Thyroid gland (tissue), 4 donors: Measurements from ENCODE around the gene AGBL3. TPM values are rescaled to one million over a fixed set of nuclear protein-coding genes. Genes with fewer than 3 reads are reported as not detected.

Source experiments
- DNase-seq, 2 donors: peaks; one replicate each; pipeline ENCODE4 v3.0.0-alpha.2; 2019
- H3K27ac ChIP-seq, 3 donors: fragments of 200-600 bp; sonication (generic); 1 replicate in 2 of 3; 2 replicates in 1 of 3; pipeline ENCODE4 v1.5.1; 2016 to 2019; ENCODE audit warnings: mild to moderate bottlenecking in 1 of 3, moderate library complexity in 1 of 3
- H3K27me3 ChIP-seq: fragments of 200-600 bp; sonication (generic); one replicate; pipeline ENCODE4 v1.5.1; 2019
- H3K36me3 ChIP-seq, 2 donors: fragments of 200-600 bp; sonication (generic); one replicate each; pipeline ENCODE4 v1.5.1; 2016 to 2019
- H3K4me1 ChIP-seq, 2 donors: fragments of 200-600 bp; sonication (generic); one replicate each; pipeline ENCODE4 v1.5.1; 2017 to 2019
- H3K4me3 ChIP-seq, 3 donors: fragments of 200-600 bp; sonication (generic); replicated peaks in 1 of 3; 1 replicate in 2 of 3; 2 replicates in 1 of 3; pipeline ENCODE4 v1.5.1; 2016; ENCODE audit warnings: mild to moderate bottlenecking in 1 of 3
- H3K9me3 ChIP-seq: fragments of 200-600 bp; sonication (generic); one replicate; pipeline ENCODE4 v1.5.1; 2017
- POLR2A ChIP-seq, 2 donors: fragments of 450-650 bp; IDR thresholded peaks; one replicate each; pipeline ENCODE4 v1.6.1; 2017; ENCODE audit warnings: antibody characterized with exemption in 2 of 2, mild to moderate bottlenecking in 2 of 2, moderate library complexity in 1 of 2
- WGBS, 2 donors: methylation state at CpG; one replicate each; pipeline ENCODE4 v1.1.5; 2017; 5-methylcytosine and 5-hydroxymethylcytosine counted together
- intact Hi-C: fragments of 100-400 bp; cut with DNase I; formaldehyde crosslinking; loops from one replicate; pipeline ENCODE4 v1.15.1; 2023
- total RNA-seq, 4 donors: library from RNA; depleted of rRNA; stranded (reverse); fragments of >200 nt; gene quantifications; one replicate each; pipeline ENCODE4 v1.2.3, GENCODE V29; 2016
- TF ChIP-seq, protein P1 (sequence below), 6 experiments: fragments of 200-600 bp in 3 of 6; fragments of 450-650 bp in 3 of 6; sonication (generic) in 3 of 6; IDR thresholded peaks; one replicate each; pipeline ENCODE4 v1.5.1; 2016 to 2019; ENCODE audit warnings: antibody characterized with exemption in 6 of 6, mild to moderate bottlenecking in 2 of 6, inconsistent platforms in 1 of 6, moderate library complexity in 1 of 6

AGBL3 gene
- total RNA-seq, 4 donors from 2014 or later: 3.6 to 5.0 (median 4.1) TPM

DNA sequence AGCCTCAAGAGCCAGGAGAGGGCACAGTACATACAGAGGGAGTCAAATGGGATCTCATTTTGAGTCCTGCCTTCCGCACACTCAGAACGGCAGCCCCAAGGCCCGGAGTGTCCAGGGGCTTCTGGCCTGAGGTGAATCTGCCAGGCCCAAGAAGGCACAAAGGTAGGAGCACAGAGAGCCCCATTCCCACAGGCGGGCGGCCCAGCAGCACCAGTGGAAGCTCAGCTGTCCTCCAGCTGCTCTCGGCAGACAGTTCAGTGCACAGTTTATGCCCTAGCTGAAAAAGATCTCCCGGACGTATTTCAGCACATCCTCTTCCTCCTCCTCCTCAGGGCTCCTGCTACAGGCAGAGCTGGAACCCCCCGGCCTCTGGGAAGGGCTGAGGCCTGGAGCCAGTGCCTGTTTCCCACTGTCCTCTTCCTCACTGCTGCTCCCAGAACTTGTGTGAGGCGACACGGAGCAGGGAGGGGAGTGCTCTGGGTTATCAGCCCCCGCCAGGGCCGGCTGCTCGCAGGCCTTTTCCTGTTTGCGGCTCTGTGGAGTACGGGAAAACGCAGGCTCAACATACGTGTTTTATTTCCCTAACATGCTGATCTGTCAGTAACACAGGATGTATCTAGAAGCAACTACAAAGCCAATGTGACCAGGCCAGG, 180.2 kb downstream of the AGBL3 start:
- H3K4me3 ChIP-seq: no peak overlapping the region
- H3K36me3 ChIP-seq: peaks cover 20 to 27% of the 10 kb centered on the region in 2 donors
- 79 to 88% methylated on average over 13 to 18 of the region's 18 CpGs for WGBS, 2 donors
- H3K9me3 ChIP-seq: no peaks in the 10 kb centered on the region
- peaks cover 20 to 43% of the 10 kb centered on the region in 2 donors for H3K4me1 ChIP-seq
- DNase-seq: peak in 1 of 2 donors; percentile 32
- peak overlapping the region in 2 of 3 donors; percentile 47 to 95 for H3K27ac ChIP-seq
- H3K27me3 ChIP-seq: no peaks in the 10 kb centered on the region
- TF ChIP-seq, protein P1, sequence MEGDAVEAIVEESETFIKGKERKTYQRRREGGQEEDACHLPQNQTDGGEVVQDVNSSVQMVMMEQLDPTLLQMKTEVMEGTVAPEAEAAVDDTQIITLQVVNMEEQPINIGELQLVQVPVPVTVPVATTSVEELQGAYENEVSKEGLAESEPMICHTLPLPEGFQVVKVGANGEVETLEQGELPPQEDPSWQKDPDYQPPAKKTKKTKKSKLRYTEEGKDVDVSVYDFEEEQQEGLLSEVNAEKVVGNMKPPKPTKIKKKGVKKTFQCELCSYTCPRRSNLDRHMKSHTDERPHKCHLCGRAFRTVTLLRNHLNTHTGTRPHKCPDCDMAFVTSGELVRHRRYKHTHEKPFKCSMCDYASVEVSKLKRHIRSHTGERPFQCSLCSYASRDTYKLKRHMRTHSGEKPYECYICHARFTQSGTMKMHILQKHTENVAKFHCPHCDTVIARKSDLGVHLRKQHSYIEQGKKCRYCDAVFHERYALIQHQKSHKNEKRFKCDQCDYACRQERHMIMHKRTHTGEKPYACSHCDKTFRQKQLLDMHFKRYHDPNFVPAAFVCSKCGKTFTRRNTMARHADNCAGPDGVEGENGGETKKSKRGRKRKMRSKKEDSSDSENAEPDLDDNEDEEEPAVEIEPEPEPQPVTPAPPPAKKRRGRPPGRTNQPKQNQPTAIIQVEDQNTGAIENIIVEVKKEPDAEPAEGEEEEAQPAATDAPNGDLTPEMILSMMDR (IDR thresholded peaks at IDR 0.05): no peak
- no peak for TF ChIP-seq POLR2A (IDR thresholded peaks at IDR 0.05)
- intact Hi-C loops: loop anchor here (10.0 kb wide), 1 partner anchor 512 kb away; no protein-coding TSS in a partner anchor

DNA sequence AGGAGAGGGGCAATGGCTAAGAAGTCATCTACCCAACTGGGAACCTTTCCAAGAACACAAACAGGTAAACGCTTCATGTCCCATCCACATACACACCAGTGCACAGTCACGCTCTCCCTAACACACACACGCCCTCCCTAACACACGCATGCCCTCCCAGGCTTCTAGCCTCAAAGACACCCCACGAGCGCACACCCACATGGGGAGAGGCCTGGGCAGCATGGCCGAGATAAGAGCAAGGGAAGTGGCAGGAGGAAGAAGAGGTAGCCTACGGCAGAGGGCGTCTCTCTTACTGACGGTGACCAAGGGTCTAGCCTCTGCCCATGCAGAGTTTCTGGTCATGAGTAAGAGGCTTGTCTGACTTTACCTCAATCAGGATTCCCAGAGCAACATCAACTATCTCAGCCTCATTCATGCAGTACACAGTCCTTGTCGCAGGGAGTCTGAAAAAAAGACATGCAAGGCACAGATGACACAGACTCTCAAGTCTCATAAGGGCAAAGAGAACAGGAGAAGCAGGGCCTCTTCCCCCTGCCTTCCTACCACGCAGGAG, 181.1 kb downstream of the AGBL3 start:
- intact Hi-C loops: loop anchor here (10.0 kb wide), 1 partner anchor 513 kb away; no protein-coding TSS in a partner anchor
- H3K36me3 ChIP-seq: peaks cover 20 to 27% of the 10 kb centered on the region in 2 donors
- H3K4me1 ChIP-seq: peaks cover 20 to 44% of the 10 kb centered on the region in 2 donors
- 88 to 92% methylated on average over 12 of the region's 12 CpGs for WGBS, 2 donors
- no peak for DNase-seq
- TF ChIP-seq, protein P1 (IDR thresholded peaks at IDR 0.05): no peak
- TF ChIP-seq POLR2A (IDR thresholded peaks at IDR 0.05): no peak
- H3K4me3 ChIP-seq: no peak overlapping the region
- H3K27me3 ChIP-seq: no peaks in the 10 kb centered on the region
- peak overlapping the region in 2 of 3 donors; percentile 39 to 95 for H3K27ac ChIP-seq
- H3K9me3 ChIP-seq: no peaks in the 10 kb centered on the region

DNA sequence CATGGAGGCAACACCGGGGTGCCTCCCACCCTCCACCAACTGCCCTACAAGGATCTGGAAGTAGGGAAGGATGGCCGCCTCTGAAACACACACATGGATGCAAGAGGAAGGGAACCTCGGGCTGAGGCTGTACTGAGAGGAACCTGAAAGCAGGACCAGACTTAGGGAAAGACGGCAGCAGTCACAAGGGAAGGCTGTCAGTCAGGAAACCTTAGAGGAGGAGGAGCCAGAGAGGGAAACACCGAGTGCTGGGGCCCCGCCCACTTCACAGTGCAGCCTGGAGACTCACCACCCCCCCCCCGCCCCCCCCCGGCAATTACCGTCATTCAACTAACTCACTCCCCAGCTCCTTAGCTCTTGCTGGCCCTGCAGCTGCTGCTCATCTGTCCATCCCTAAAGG, 181.7 kb downstream of the AGBL3 start:
- no peak for DNase-seq
- H3K4me3 ChIP-seq: no peak overlapping the region
- peaks cover 20 to 27% of the 10 kb centered on the region in 2 donors for H3K36me3 ChIP-seq
- no peaks in the 10 kb centered on the region for H3K27me3 ChIP-seq
- WGBS, 2 donors: 55 to 59% methylated on average over 9 of the region's 9 CpGs
- H3K4me1 ChIP-seq: peaks cover 20 to 44% of the 10 kb centered on the region in 2 donors
- intact Hi-C loops: loop anchor here (10.0 kb wide), 1 partner anchor 513 kb away; no protein-coding TSS in a partner anchor
- no peaks in the 10 kb centered on the region for H3K9me3 ChIP-seq
- H3K27ac ChIP-seq: peak overlapping the region in 1 of 3 donors; percentile 95
- no peak for TF ChIP-seq POLR2A (IDR thresholded peaks at IDR 0.05)
- TF ChIP-seq, protein P1 (IDR thresholded peaks at IDR 0.05): no peak

DNA sequence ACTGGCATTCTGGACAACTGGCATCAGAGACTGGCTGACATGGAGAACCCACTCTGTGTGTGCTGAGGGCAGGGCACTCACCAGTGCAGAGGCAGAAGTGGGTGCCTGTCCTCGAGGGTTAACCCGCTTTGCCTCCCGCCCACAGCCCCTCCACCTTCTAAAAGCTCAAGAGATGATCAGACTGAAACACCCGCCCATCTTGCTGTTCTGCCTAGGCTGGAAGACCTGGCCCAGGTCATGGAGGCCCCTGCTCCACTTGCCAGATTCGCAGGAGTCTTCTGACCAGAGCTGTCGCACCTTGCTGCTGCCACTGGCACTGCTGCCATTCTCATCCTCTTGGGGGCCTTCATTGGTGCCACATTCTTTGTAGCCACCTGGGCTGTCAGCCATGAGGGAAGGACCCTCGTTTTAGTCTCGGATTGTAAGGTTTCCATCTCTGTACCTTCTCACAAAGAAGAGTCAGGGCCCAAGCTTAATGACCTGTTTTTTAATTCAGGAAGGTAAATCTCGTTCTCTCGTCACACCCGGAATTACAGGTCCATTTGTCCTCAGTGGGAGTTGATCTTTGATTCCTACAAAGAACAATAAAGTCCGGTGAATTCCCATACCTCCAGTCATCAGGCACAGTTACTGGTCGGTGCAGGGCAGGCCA, 182.3 kb downstream of the AGBL3 start:
- DNase-seq: no peak
- Histone ChIP-seq H3K4me1 (peaks cover 20 to 44% of the 10 kb centered on the region in 2 donors), H3K36me3 (peaks cover 20 to 27% of the 10 kb centered on the region in 2 donors), H3K27ac (peak overlapping the region in 2 of 3 donors; percentile 92 to 95), H3K4me3 (no peak overlapping the region), H3K9me3 (no peaks in the 10 kb centered on the region), H3K27me3 (no peaks in the 10 kb centered on the region)
- no peak for TF ChIP-seq POLR2A (IDR thresholded peaks at IDR 0.05)
- TF ChIP-seq, protein P1 (IDR thresholded peaks at IDR 0.05): no peak
- intact Hi-C loops: loop anchor here (10.0 kb wide), 1 partner anchor 514 kb away; no protein-coding TSS in a partner anchor
- 92 to 95% methylated on average over 13 of the region's 13 CpGs for WGBS, 2 donors
